ENCODE results near the gene INTS6.

Gene INTS6

DNA sequence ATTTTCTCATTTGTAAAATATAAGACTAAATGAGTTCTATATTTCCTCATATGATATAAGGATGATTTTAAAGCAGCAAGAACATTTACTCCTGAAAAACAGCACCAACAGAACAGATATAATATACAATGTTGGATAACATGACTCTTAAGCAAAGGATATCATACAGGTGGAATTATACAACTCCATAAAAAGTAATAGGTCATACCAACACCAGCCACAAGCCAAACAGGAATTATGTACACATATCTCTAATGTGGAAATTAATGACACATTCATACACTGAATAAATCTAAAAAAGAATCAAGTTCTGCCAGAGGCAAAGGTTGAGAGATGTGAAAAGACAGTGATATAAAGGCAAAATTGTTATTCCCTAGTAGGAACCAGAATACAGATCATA is 25.9 kb downstream of the INTS6 start:
- no peak overlapping the region for H3K4me2 ChIP-seq (ENCODE audit: low read length, poor library complexity, severe bottlenecking)
- H3K9me3 ChIP-seq (ENCODE audit: control insufficient read depth, low read length), result no peaks in the 10 kb centered on the region
- H3K9ac ChIP-seq (ENCODE audit: low read length), result peak overlapping the region; percentile 3
- H2BK12ac ChIP-seq (ENCODE audit: low read length in 2 of 2), result no peak overlapping the region
- no peak for DNase-seq
- H2BK5ac ChIP-seq (ENCODE audit: low read depth, low read length, poor library complexity, severe bottlenecking), result no peak overlapping the region
- H3K4me1 ChIP-seq (ENCODE audit: control insufficient read depth, insufficient read depth, low read depth, low read length), result no peaks in the 10 kb centered on the region
- no peak overlapping the region for H4K8ac ChIP-seq (ENCODE audit: low read length)
- H2AFZ ChIP-seq (ENCODE audit: low read depth, low read length), result no peak overlapping the region
- H3K18ac ChIP-seq (ENCODE audit: low read depth in 1 of 2, low read length in 2 of 2), result no peak overlapping the region
- H3K36me3 ChIP-seq (ENCODE audit: control insufficient read depth in 1 of 2, insufficient read depth in 2 of 2, low read depth in 1 of 2, low read length in 2 of 2), result peaks cover 0 to 45% of the 10 kb centered on the region in 2 experiments
- no peak overlapping the region for H3K4ac ChIP-seq (ENCODE audit: low read depth in 1 of 2, low read length in 2 of 2)
- H3K4me3 ChIP-seq (ENCODE audit: insufficient read depth in 1 of 2, low read depth in 1 of 2, low read length in 2 of 2), result no peak overlapping the region
- H2AK5ac ChIP-seq (ENCODE audit: low read length, severe bottlenecking), result no peak overlapping the region
- H3K14ac ChIP-seq (ENCODE audit: low read length in 2 of 2), result no peak overlapping the region
- H2BK120ac ChIP-seq (ENCODE audit: low read depth, low read length), result no peak overlapping the region
- no peak overlapping the region for H2BK15ac ChIP-seq (ENCODE audit: low read depth, poor library complexity, severe bottlenecking)
- no peaks in the 10 kb centered on the region for H3K79me1 ChIP-seq (replicated peaks; ENCODE audit: low read length, poor library complexity, severe bottlenecking)
- H3K23ac ChIP-seq (ENCODE audit: low read length in 2 of 2), result no peak overlapping the region
- no peak overlapping the region for H4K91ac ChIP-seq (ENCODE audit: low read length)
- H3K27me3 ChIP-seq (ENCODE audit: control insufficient read depth in 1 of 2, insufficient read depth in 1 of 2, low read length in 2 of 2), result no peaks in the 10 kb centered on the region
- no peak overlapping the region for H3K27ac ChIP-seq (ENCODE audit: low read length, poor library complexity, severe bottlenecking)

- WGBS, result 95% methylated on average over 3 of the region's 4 CpGs
- Histone ChIP-seq H2BK120ac (ENCODE audit: low read depth, low read length) (no peak overlapping the region), H4K91ac (ENCODE audit: low read length) (no peak overlapping the region)
Observed at GRCh38 chr13:51425410-51426042, 27.3 kb downstream of the INTS6 start.

DNA sequence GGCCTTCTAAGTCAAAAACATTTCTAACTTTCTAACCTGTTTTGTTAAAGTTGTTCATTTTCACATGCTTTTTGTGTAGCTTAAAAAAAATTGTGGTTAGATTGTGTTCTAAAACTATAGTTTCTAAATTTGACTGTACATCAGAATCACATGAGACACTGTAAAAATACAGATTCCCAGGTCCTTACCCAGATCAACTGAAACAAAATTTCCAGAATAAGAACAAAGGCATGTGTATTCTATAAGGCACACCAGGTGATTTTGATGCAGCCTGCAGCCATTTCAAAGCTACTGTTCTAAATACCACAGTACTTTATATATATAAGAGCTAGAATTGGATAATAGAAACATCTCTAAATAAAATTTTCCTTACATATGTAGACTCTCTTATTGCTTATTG is 29.1 kb downstream of the INTS6 start:
- Histone ChIP-seq H3K79me1 (replicated peaks; ENCODE audit: low read length, poor library complexity, severe bottlenecking) (no peaks in the 10 kb centered on the region), H3K23ac (ENCODE audit: low read length in 2 of 2) (no peak overlapping the region), H3K4ac (ENCODE audit: low read depth in 1 of 2, low read length in 2 of 2) (no peak overlapping the region), H3K9me3 (ENCODE audit: control insufficient read depth, low read length) (no peaks in the 10 kb centered on the region), H3K4me2 (ENCODE audit: low read length, poor library complexity, severe bottlenecking) (no peak overlapping the region), H2AK5ac (ENCODE audit: low read length, severe bottlenecking) (no peak overlapping the region), H4K91ac (ENCODE audit: low read length) (no peak overlapping the region), H2BK120ac (ENCODE audit: low read depth, low read length) (no peak overlapping the region), H2BK5ac (ENCODE audit: low read depth, low read length, poor library complexity, severe bottlenecking) (no peak overlapping the region), H4K8ac (ENCODE audit: low read length) (no peak overlapping the region), H3K14ac (ENCODE audit: low read length in 2 of 2) (no peak overlapping the region), H2BK12ac (ENCODE audit: low read length in 2 of 2) (no peak overlapping the region), H3K18ac (ENCODE audit: low read depth in 1 of 2, low read length in 2 of 2) (no peak overlapping the region), H3K4me3 (ENCODE audit: insufficient read depth in 1 of 2, low read depth in 1 of 2, low read length in 2 of 2) (no peak overlapping the region), H2AFZ (ENCODE audit: low read depth, low read length) (no peak overlapping the region), H3K27me3 (ENCODE audit: control insufficient read depth in 1 of 2, insufficient read depth in 1 of 2, low read length in 2 of 2) (no peaks in the 10 kb centered on the region), H3K4me1 (ENCODE audit: control insufficient read depth, insufficient read depth, low read depth, low read length) (peaks cover 1% of the 10 kb centered on the region), H3K36me3 (ENCODE audit: control insufficient read depth in 1 of 2, insufficient read depth in 2 of 2, low read depth in 1 of 2, low read length in 2 of 2) (peaks cover 0 to 47% of the 10 kb centered on the region in 2 experiments), H2BK15ac (ENCODE audit: low read depth, poor library complexity, severe bottlenecking) (no peak overlapping the region), H3K9ac (ENCODE audit: low read length) (no peak overlapping the region), H3K27ac (ENCODE audit: low read length, poor library complexity, severe bottlenecking) (no peak overlapping the region)
- DNase-seq, result no peak

More at GRCh38 chr13:51425410-51426042, 27.3 kb downstream of the INTS6 start:
- H2AFZ ChIP-seq (ENCODE audit: low read depth, low read length), result no peak overlapping the region
- H2BK12ac ChIP-seq (ENCODE audit: low read length in 2 of 2), result no peak overlapping the region
- no peaks in the 10 kb centered on the region for H3K79me1 ChIP-seq (replicated peaks; ENCODE audit: low read length, poor library complexity, severe bottlenecking)
- H3K36me3 ChIP-seq (ENCODE audit: control insufficient read depth in 1 of 2, insufficient read depth in 2 of 2, low read depth in 1 of 2, low read length in 2 of 2), result peaks cover 0 to 45% of the 10 kb centered on the region in 2 experiments
- no peaks in the 10 kb centered on the region for H3K9me3 ChIP-seq (ENCODE audit: control insufficient read depth, low read length)
- H3K18ac ChIP-seq (ENCODE audit: low read depth in 1 of 2, low read length in 2 of 2), result no peak overlapping the region
- H2BK5ac ChIP-seq (ENCODE audit: low read depth, low read length, poor library complexity, severe bottlenecking), result no peak overlapping the region
- no peak overlapping the region for H3K4me2 ChIP-seq (ENCODE audit: low read length, poor library complexity, severe bottlenecking)
- H3K14ac ChIP-seq (ENCODE audit: low read length in 2 of 2), result no peak overlapping the region
- no peak overlapping the region for H3K27ac ChIP-seq (ENCODE audit: low read length, poor library complexity, severe bottlenecking)
- no peaks in the 10 kb centered on the region for H3K27me3 ChIP-seq (ENCODE audit: control insufficient read depth in 1 of 2, insufficient read depth in 1 of 2, low read length in 2 of 2)
- peaks cover 1% of the 10 kb centered on the region for H3K4me1 ChIP-seq (ENCODE audit: control insufficient read depth, insufficient read depth, low read depth, low read length)
- no peak overlapping the region for H4K8ac ChIP-seq (ENCODE audit: low read length)
- DNase-seq, result peak; percentile 62
- H3K9ac ChIP-seq (ENCODE audit: low read length), result peak overlapping the region; percentile 18
- H3K4ac ChIP-seq (ENCODE audit: low read depth in 1 of 2, low read length in 2 of 2), result no peak overlapping the region
- no peak overlapping the region for H2BK15ac ChIP-seq (ENCODE audit: low read depth, poor library complexity, severe bottlenecking)
- H3K4me3 ChIP-seq (ENCODE audit: insufficient read depth in 1 of 2, low read depth in 1 of 2, low read length in 2 of 2), result no peak overlapping the region
- H3K23ac ChIP-seq (ENCODE audit: low read length in 2 of 2), result no peak overlapping the region
- no peak overlapping the region for H2AK5ac ChIP-seq (ENCODE audit: low read length, severe bottlenecking)

DNA sequence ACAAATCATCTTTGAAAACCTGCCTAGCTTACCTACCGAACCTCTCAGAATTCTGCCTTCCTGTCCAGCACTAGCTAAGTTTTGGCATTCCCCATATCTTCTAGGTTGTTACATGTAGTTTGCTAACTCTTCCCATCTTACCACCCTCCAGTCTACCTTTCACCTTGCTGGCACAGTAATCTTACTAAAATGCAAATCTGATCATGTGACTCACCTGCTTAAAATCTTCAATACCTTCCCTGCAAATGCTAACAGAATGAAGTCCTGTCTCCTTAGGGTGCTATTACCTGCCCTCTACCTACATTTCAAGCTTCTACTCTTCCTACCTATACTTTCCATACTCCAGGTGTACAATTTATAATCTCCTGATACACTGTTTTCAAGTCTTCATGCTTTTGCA is 30.4 kb downstream of the INTS6 start:
- H3K4ac ChIP-seq (ENCODE audit: low read depth in 1 of 2, low read length in 2 of 2), result no peak overlapping the region
- H3K9me3 ChIP-seq (ENCODE audit: control insufficient read depth, low read length), result no peaks in the 10 kb centered on the region
- H2BK5ac ChIP-seq (ENCODE audit: low read depth, low read length, poor library complexity, severe bottlenecking), result no peak overlapping the region
- no peak overlapping the region for H4K91ac ChIP-seq (ENCODE audit: low read length)
- no peak overlapping the region for H3K4me3 ChIP-seq (ENCODE audit: insufficient read depth in 1 of 2, low read depth in 1 of 2, low read length in 2 of 2)
- no peak overlapping the region for H2BK120ac ChIP-seq (ENCODE audit: low read depth, low read length)
- no peak overlapping the region for H3K14ac ChIP-seq (ENCODE audit: low read length in 2 of 2)
- peaks cover 0 to 48% of the 10 kb centered on the region in 2 experiments for H3K36me3 ChIP-seq (ENCODE audit: control insufficient read depth in 1 of 2, insufficient read depth in 2 of 2, low read depth in 1 of 2, low read length in 2 of 2)
- H3K27ac ChIP-seq (ENCODE audit: low read length, poor library complexity, severe bottlenecking), result no peak overlapping the region
- H3K9ac ChIP-seq (ENCODE audit: low read length), result no peak overlapping the region
- H2BK15ac ChIP-seq (ENCODE audit: low read depth, poor library complexity, severe bottlenecking), result no peak overlapping the region
- H2AFZ ChIP-seq (ENCODE audit: low read depth, low read length), result no peak overlapping the region
- H3K23ac ChIP-seq (ENCODE audit: low read length in 2 of 2), result no peak overlapping the region
- H2AK5ac ChIP-seq (ENCODE audit: low read length, severe bottlenecking), result no peak overlapping the region
- peaks cover 1% of the 10 kb centered on the region for H3K4me1 ChIP-seq (ENCODE audit: control insufficient read depth, insufficient read depth, low read depth, low read length)
- no peak overlapping the region for H3K4me2 ChIP-seq (ENCODE audit: low read length, poor library complexity, severe bottlenecking)
- no peaks in the 10 kb centered on the region for H3K79me1 ChIP-seq (replicated peaks; ENCODE audit: low read length, poor library complexity, severe bottlenecking)
- peak overlapping the region in 1 of 2 experiments; percentile 40 for H3K18ac ChIP-seq (ENCODE audit: low read depth in 1 of 2, low read length in 2 of 2)
- no peaks in the 10 kb centered on the region for H3K27me3 ChIP-seq (ENCODE audit: control insufficient read depth in 1 of 2, insufficient read depth in 1 of 2, low read length in 2 of 2)
- H4K8ac ChIP-seq (ENCODE audit: low read length), result no peak overlapping the region
- no peak for DNase-seq
- WGBS, result 93% methylated on average over 1 of the region's 1 CpG
- no peak overlapping the region for H2BK12ac ChIP-seq (ENCODE audit: low read length in 2 of 2)

Data from mesenchymal stem cell (in vitro differentiated cells and primary cell).